HepG2 (cell line): ENCODE data around the gene CSK. TPM values are rescaled to one million over a fixed set of nuclear protein-coding genes. Genes with fewer than 3 reads are reported as not detected.

Experiments
- ARID4A ChIP-seq: sonication (generic); formaldehyde crosslinking; IDR thresholded peaks from 2 replicates; pipeline ENCODE4 v1.5.0; 2020; ENCODE audit warnings: mild to moderate bottlenecking, missing genetic modification reagents, borderline replicate concordance
- BCL3 ChIP-seq: sonication (generic); formaldehyde crosslinking; IDR thresholded peaks from 2 replicates; pipeline ENCODE4 v1.5.1; 2020; ENCODE audit warnings: mild to moderate bottlenecking, missing genetic modification reagents, moderate library complexity
- ETV5 ChIP-seq: IDR thresholded peaks from 2 replicates; pipeline ENCODE4 v1.6.1; 2018; ENCODE audit warnings: missing biosample characterization, missing genetic modification reagents, inconsistent platforms, borderline replicate concordance
- EZH2 ChIP-seq: conservative IDR thresholded peaks from 2 replicates; pipeline ENCODE4 v1.6.1; 2012; ENCODE audit warnings: mild to moderate bottlenecking, low read depth, low read length, moderate library complexity
- HDAC1 ChIP-seq: sonication (generic); formaldehyde crosslinking; IDR thresholded peaks from 2 replicates; pipeline ENCODE4 v1.5.1; 2020; ENCODE audit warnings: mild to moderate bottlenecking, missing genetic modification reagents
- KDM6A ChIP-seq: IDR thresholded peaks from 2 replicates; pipeline ENCODE4 v1.6.1; 2016; ENCODE audit warnings: low read depth
- MIXL1 ChIP-seq: IDR thresholded peaks from 2 replicates; pipeline ENCODE4 v1.6.1; 2016
- RAD51 ChIP-seq: fragments of 450-650 bp; IDR thresholded peaks from 2 replicates; pipeline ENCODE4 v1.6.1; 2016; ENCODE audit warnings: borderline replicate concordance
- SAP130 ChIP-seq: IDR thresholded peaks from 2 replicates; pipeline ENCODE4 v1.6.1; 2016; ENCODE audit warnings: low read depth
- SMAD3 ChIP-seq: sonication (generic); formaldehyde crosslinking; IDR thresholded peaks from 2 replicates; pipeline ENCODE4 v1.4.0; 2020; ENCODE audit warnings: missing genetic modification reagents
- TEF ChIP-seq: sonication (generic); formaldehyde crosslinking; IDR thresholded peaks from 2 replicates; pipeline ENCODE4 v1.5.0; 2020; ENCODE audit warnings: missing genetic modification reagents
- TFAP4 ChIP-seq: sonication (generic); IDR thresholded peaks from 2 replicates; pipeline ENCODE4 v1.6.1; 2016; ENCODE audit warnings: low read depth, borderline replicate concordance
- XRCC5 ChIP-seq: fragments of 200-400 bp; formaldehyde crosslinking; optimal IDR thresholded peaks from 2 replicates; pipeline ENCODE3; 2017; ENCODE audit warnings: mild to moderate bottlenecking, low read length
- ZFY ChIP-seq: sonication (generic); formaldehyde crosslinking; IDR thresholded peaks from 2 replicates; pipeline ENCODE4 v1.4.0; 2020; ENCODE audit warnings: missing genetic modification reagents
- ZNF207 ChIP-seq: fragments of 450-650 bp; IDR thresholded peaks from 2 replicates; pipeline ENCODE4 v1.6.1; 2016; ENCODE audit warnings: antibody characterized with exemption, borderline replicate concordance
- ZNF552 ChIP-seq: sonication (generic); formaldehyde crosslinking; IDR thresholded peaks from 2 replicates; pipeline ENCODE4 v1.9.0; 2022; ENCODE audit warnings: missing genetic modification reagents, mild to moderate bottlenecking, borderline replicate concordance
- ZNF616 ChIP-seq: sonication (generic); formaldehyde crosslinking; IDR thresholded peaks from 2 replicates; pipeline ENCODE4 v1.5.0; 2020; ENCODE audit warnings: low read depth, mild to moderate bottlenecking, missing genetic modification reagents
- ZXDC ChIP-seq: sonication (generic); formaldehyde crosslinking; IDR thresholded peaks from 2 replicates; pipeline ENCODE4 v1.5.0; 2020; ENCODE audit warnings: mild to moderate bottlenecking, missing genetic modification reagents
- polyA plus RNA-seq, 8 experiments: library from polyadenylated mRNA; depleted of rRNA in 3 of 8; stranded (reverse) in 7 of 8; unstranded in 1 of 8; fragments of >200 nt; fragmentation: Illumina TruSeq in 4 of 8; extraction: Trizol in 4 of 8; gene quantifications; 2 replicates each; pipeline versions ENCODE4 v1.2.1 to v1.2.3, GENCODE V29; 2011 to 2016; ENCODE audit warnings: low read depth in 4 of 8, missing spikeins in 1 of 8, mixed read lengths in 1 of 8; ENCODE audit not compliant: insufficient read depth in 1 of 8
- total RNA-seq, 5 experiments: library from RNA; depleted of rRNA; stranded (reverse); fragments of >200 nt; fragmentation: Illumina TruSeq; extraction: Trizol; gene quantifications; 2 replicates each; pipeline ENCODE4 v1.2.3, GENCODE V29; 2016; ENCODE audit warnings: low read depth in 1 of 5
- TF ChIP-seq, protein P1 (sequence below): sonication (generic); formaldehyde crosslinking; IDR thresholded peaks from 2 replicates; pipeline ENCODE4 v1.8.1; 2023; ENCODE audit warnings: mild to moderate bottlenecking, moderate library complexity, missing genetic modification reagents

CSK gene
- total and polyA plus RNA-seq, 2 of the 13 experiments (the other 11 are each of a cell fraction or from before 2014, with no cell fraction given), result 12.5 to 21.3 TPM

DNA sequence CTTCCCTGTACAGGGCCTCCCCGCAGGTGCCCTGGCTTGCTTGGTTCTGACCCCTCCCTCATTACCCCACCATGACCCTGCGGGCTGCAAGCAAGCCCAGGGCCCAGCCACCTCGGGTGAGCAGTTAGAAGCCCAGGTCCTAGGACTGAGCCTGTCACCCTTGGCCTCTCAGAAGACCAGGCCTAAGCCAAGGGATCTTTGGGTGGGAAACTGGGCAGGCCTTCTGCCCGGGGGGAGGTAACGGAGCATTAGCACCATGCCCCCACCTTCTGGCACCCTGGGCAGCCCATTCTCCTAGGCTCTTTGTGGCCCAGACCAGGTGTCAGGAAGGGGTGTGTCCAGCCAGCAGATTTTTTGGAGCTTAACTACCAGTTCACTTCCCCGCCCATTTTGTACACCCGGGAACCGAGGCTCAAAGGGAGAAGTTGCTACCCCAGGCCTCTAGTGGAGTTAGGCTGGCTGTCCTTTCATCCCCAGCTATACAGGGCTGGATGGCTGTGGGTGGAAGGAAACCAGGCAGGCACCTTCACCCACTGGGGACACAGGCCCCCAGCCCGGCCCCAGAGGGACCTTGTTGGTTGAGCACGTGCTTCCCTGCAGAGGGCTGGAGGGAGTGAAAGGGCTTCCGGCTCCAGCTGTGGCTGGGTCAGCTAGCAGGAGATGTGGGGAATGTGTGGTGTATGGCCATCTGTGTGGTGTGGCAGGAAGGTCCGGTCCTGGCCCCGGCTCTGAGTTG is 1.4 kb downstream of the CSK start (continued):
- no peak for TF ChIP-seq ZXDC (CRISPR knock-in tag)
- peak; percentile 62; the same call in 1 of the 2 replicates for TF ChIP-seq TFAP4
- TF ChIP-seq XRCC5, result no peak
- peak; percentile 62 for TF ChIP-seq ETV5 (CRISPR knock-in tag)
- no peak for TF ChIP-seq EZH2
- TF ChIP-seq ZNF552 (CRISPR knock-in tag), result no peak
- peak; percentile 71 for TF ChIP-seq ZFY (CRISPR knock-in tag)
- TF ChIP-seq, protein P1, sequence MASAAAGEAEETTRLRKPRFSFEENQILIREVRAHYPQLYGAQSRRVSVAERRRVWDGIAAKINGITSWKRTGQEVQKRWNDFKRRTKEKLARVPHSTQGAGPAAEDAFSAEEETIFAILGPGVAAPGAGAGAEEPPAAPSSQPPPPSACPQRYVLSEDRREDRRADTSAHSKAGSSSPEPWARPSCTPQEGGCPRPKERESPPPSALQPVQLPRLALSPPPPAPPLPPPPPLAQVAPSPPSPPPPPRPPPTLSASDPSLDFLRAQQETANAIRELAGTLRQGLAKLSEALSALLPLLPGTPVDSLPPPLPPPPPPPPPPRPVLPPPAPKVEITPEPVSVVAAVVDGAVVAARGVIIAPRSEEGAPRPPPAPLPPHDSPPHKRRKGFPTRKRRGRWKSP (CRISPR knock-in tag), result peak; percentile 66; the same call in 1 of the 2 replicates
- TF ChIP-seq ZNF207, result no peak
- TF ChIP-seq RAD51, result no peak
- TF ChIP-seq ZNF616 (CRISPR knock-in tag), result no peak
- TF ChIP-seq ARID4A (CRISPR knock-in tag), result peak; percentile 85
- peak; percentile 85 for TF ChIP-seq SAP130 (CRISPR knock-in tag)
- peak; percentile 35; the same call in 1 of the 2 replicates for TF ChIP-seq HDAC1
- no peak for TF ChIP-seq TEF
- TF ChIP-seq KDM6A (CRISPR knock-in tag), result no peak
- TF ChIP-seq SMAD3, result no peak
- TF ChIP-seq BCL3, result peak; percentile 8; the same call in 1 of the 2 replicates
- no peak for TF ChIP-seq MIXL1 (CRISPR knock-in tag)
